Measurements from ENCODE around the gene ANKRD9. TPM values are rescaled to one million over a fixed set of nuclear protein-coding genes. Genes with fewer than 3 reads are reported as not detected.

The ANKRD9 gene
- polyA plus RNA-seq, 12 donors, result 4.9 to 16.0 (median 8.4) TPM; not detected in 1

- DNase-seq, result no peak
Measured at GRCh38 chr14:102516531-102517391, 7.2 kb upstream of the ANKRD9 start.

DNA sequence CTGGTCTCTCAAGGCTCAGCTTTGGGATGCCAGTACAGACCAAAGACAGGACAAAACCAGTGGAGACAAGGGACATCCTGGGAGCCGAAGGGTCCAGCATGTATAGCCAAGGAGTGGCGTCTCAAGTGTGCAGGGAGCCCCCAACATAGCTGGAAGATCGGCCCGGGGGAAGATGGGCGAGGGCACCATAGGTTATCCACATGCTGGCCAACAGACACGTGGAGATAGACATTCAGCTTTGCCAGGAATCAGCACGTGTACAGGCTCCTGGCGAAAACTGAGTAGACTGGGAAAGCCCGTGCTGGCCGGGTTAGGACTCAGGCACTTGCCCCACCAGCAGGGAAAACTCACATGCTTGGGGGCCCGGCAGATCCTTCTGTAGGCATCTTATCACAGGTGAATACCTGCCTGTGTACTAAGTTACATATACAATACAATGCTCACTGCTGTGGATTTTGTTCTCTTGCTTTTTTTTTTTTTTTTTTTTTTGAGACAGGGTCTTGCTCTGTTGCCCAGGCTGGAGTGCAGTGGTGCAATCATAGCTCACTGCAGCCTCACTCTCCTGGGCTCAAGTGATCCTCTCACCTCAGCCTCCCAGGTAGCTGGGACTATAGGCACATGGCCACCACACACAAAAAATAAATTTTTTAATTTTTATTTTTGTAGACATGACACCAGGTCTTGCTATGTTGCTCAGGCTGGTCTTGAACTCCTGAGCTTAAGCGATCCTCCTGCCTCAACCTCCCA is 5.6 kb upstream of the ANKRD9 start:
- no peak for DNase-seq

DNA sequence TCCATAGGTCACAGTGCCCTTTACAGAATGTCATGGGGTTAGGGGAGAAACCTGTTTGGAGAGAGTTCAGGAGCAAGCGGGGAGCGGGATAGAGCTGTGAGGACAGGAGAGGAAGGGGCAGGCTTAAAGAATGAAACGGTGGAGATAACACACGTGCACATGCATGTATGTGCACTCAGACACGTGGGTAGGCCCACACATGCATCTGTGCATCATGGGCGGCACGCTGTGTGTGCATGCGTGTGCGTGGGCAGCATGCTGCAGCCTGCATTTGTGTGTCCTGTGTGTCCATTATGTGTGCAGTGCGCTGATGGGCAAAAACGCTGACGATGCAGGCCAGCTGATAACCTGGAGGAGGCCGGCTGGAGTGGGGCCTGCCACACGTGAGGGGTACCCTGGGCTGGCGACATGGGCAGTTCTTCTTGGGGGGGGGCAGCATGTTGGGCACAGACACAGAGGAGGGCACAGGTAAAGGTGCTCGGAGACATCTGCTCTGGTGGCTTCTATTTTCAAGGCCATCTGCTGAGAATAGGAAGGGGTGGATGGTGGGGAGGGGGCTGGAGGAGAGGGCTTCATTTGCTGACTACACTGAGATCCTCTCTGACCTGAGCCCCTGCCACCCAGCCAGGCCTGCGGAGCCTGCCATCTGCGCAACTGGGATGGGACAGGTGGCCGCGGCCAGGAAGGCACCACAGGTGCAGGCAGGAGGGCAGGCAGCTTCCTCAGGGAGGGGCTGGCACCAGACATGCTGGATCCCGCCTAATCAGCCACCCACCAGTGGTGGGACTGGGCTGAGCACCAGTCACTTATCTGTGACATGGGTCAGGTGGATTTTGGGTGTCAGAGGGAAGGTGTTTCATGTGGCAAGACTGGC is 4.6 kb upstream of the ANKRD9 start:
- no peak for DNase-seq

DNA sequence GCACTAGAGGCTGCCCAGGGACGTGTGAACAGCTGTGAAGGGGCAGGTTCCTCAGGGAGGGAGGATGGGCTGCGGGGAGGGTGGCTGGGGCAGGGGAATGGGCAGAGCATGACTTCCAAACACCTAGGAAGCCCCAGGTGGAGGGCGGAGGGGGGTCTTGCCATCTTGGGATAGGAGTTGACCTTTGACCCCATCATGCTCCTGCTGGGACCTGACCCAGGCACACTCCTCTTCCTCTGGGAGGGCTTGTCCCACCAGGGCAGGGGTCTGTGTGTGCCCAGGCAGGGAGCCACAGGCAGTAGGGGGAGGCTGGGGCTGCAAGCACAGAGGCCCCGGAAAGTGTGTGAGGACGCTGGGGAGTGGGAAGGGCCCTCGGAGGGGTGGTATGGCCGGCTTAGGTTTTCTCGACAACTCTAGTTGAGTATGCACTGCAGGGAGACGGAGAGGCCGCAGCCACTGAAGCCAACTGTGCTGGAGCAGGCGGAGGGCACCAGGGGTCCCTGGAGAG is 3.3 kb upstream of the ANKRD9 start:
- DNase-seq, result no peak

DNA sequence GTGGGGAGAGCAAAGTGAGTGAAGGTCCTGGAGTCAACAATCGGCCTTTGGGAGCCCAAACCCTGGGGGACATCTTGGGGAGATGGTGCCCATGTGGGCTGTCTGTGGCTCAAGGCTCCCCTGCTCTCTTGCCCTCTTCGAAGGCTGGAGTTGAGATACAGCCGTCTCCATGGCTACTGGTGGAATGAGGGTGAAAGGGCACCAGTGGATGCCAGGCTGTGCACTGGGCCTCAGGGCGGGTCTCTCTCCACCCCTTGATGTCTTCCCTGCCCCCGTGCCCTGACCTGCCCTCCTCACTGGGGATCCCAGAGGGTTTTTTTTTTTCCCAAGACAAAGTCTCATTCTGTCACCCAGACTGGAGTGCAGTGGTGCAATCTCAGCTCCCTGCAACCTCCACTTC is 2.0 kb upstream of the ANKRD9 start:
- DNase-seq, result no peak

GRCh38 chr14:102510616-102511520 is 1.3 kb upstream of the ANKRD9 start:
- no peak for DNase-seq

DNA sequence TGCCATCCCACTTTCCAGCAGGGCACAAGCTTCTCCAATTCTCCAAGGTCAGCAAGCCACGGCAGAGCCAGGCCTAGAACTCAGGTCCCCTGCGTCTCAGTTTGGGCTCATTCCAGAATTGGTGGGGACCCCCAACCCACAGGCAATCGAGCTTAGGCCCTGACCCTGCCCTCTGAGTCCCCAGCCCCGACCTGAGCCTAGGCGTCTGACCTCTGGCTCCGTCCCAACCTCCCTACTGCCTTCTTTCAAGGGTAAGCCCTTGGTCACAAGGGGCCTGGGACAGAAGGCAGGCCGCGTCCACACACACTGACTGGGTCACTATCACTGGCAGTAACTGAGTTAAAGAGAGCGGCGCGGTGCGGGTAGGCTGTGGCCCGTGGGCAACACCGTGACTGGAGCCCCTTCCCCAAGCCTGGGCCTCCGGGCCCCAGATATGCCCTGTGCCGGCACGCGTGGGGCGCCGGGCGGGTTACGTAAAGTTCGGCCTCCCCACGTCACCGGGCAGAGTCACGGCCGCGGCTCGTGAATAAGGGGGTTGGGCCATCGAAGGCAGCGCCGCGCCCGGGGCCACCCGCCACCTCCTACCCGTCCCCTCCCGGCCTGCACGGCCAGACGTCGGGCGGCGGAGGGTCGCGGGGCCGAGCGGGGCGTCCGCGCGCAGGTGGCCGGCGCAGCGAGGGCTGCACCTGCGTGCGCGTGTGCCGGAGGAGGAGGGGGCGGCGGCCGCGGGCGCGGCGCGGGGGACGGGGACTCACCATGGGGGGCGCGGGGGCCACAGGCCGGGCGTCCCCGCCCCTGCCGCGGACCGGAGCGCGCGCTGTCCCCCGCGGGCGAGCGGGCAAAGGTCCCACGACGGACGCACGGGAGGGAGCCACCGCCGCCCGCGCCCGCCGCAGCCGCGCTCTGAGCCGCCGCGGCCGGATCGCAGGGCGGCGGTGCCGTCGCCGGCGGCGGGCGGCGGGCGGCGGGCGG is 516 bp downstream of the ANKRD9 start:
- no peak for DNase-seq

DNA sequence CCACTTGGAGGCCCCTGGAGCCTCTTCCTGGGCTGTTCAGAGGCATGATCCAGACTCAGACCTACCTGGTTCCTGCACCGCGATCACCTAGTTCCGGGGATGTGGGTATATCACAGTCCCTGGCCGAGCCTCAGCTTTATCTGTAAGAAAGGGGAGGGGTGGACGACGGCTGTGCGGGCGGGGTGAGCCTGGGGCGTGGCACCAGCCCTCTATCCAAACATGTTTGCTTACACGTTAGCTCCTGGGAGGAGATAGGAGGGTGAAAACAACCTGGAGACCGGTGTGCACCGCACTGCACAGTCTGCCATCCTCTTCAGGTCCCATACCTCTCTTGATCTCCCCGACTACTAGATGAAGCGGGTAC is 1.2 kb downstream of the ANKRD9 start:
- DNase-seq, result no peak

- DNase-seq, result no peak
Measured at GRCh38 chr14:102507857-102508312, 1.7 kb downstream of the ANKRD9 start.

DNA sequence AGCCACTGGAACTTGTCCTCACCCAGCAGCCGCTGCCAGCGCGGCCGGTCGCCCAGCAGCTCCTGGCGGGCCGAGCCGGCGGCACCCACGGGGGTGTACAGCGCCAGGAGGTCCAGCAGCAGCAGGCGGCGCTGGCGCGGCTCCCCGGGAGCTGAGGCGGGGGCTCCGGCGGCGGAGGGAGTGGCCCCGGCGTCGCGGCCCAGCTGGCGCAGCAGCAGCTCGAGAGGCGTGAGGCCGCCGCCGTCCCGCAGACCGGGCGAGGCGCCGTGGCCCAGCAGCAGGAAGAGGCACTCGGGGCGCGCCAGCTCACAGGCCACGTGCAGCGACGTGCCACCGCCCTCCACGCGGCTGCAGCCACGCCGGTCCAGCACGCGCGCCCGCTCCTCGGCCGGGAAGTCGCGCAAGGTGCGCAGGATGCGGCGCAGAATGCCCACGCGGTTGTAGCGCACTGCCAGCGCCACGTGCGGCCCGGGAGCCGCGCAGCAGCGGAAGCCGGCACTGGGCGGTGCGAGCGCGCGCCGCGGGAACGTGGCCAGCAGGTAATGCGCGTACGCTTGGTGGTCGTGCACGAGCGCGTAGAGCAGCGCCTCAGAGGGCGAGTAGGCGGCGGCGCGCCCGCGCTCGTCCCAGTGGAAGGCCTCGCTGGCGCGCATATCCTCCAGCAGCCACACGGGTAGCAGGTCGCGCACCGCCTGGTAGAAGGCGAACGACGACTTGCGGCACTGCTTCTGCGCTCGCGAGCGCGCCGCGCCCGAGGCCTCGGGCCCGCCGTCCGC is 2.3 kb downstream of the ANKRD9 start:
- no peak for DNase-seq

DNA sequence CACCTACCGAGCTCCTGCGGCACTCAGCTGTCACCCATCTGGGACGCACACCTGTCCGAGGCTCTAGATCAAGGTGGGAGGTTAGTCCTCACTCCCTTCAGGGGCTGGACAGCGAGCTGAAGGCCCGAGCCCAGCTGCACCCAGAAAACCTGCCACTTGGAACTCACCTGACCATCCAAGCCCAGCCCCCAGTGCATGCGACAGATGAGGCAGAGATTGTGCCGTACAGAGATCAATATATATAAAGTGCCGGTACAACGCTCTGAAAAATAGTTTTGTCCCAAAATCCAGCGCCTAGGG is 3.0 kb downstream of the ANKRD9 start:
- no peak for DNase-seq

- no peak for DNase-seq
Measured at GRCh38 chr14:102505775-102506625, 3.6 kb downstream of the ANKRD9 start.

GRCh38 chr14:102505000-102505619 is 4.5 kb downstream of the ANKRD9 start:
- DNase-seq, result no peak

GRCh38 chr14:102504328-102504999 is 5.1 kb downstream of the ANKRD9 start:
- no peak for DNase-seq

- DNase-seq, result no peak
Measured at GRCh38 chr14:102503641-102504327, 5.8 kb downstream of the ANKRD9 start.

- DNase-seq, result no peak
Measured at GRCh38 chr14:102502571-102502970, 7.0 kb downstream of the ANKRD9 start.
